B cell (primary cell): ENCODE results near the gene PDZD8. TPM values are rescaled to one million over a fixed set of nuclear protein-coding genes. Genes with fewer than 3 reads are reported as not detected.

Experiments used
- ATAC-seq: fragments of 200-7000 bp; cut with Tn5 transposase; one replicate; pipeline ENCODE4 v1.10.0; 2021; ENCODE audit warnings: low read depth, mild to moderate bottlenecking, moderate number of reproducible peaks, moderate library complexity
- CTCF ChIA-PET: fragments of 350-600 bp; sonication (Branson Sonifier 250); formaldehyde crosslinking; loops from one replicate; lab custom pipeline; 2021; ENCODE audit warnings: antibody characterized with exemption, inconsistent platforms; lab: Charles Lee
- POLR2A ChIA-PET: fragments of 350-600 bp; sonication (Branson Sonifier 250); formaldehyde crosslinking; loops from one replicate; lab custom pipeline; 2021; ENCODE audit warnings: antibody characterized with exemption; lab: Charles Lee
- DNase-seq: peaks from one replicate; pipeline ENCODE4 v3.0.0; 2013
- H2AFZ ChIP-seq: 2 replicates; pipeline ENCODE4 v1.6.1; 2012; ENCODE audit warnings: mild to moderate bottlenecking, low read depth, low read length; ENCODE audit not compliant: insufficient read depth, poor library complexity, severe bottlenecking
- H3K27ac ChIP-seq, 2 donors: 1 replicate in 1 of 2; 2 replicates in 1 of 2; pipeline ENCODE4 v1.5.1; 2012 to 2013; ENCODE audit warnings: low read length in 2 of 2, mild to moderate bottlenecking in 2 of 2, moderate library complexity in 1 of 2
- H3K27me3 ChIP-seq, 4 experiments: fragments of 200-600 bp in 1 of 4; sonication (generic) in 1 of 4; replicated peaks in 1 of 4; 1 replicate in 2 of 4; 2 replicates in 2 of 4; pipeline versions ENCODE4 v1.6.1 to v1.7.0; 2013 to 2016; ENCODE audit warnings: low read length in 3 of 4, mild to moderate bottlenecking in 2 of 4, mixed read lengths in 1 of 4, moderate library complexity in 1 of 4; ENCODE audit not compliant: insufficient read depth in 4 of 4, control insufficient read depth in 3 of 4; ENCODE audit errors: control extremely low read depth in 1 of 4
- H3K36me3 ChIP-seq, 2 experiments: replicated peaks in 1 of 2; 1 replicate in 1 of 2; 2 replicates in 1 of 2; pipeline versions ENCODE4 v1.6.1 to v1.7.1; 2013; ENCODE audit warnings: low read length in 1 of 2; ENCODE audit not compliant: insufficient read depth in 2 of 2, control insufficient read depth in 1 of 2; ENCODE audit errors: control extremely low read depth in 1 of 2, extremely low read depth in 1 of 2
- H3K4me1 ChIP-seq, 2 donors: fragments of 200-600 bp in 1 of 2; sonication (generic) in 1 of 2; 1 replicate in 1 of 2; 2 replicates in 1 of 2; pipeline versions ENCODE4 v1.5.1 to v1.6.1; 2013 to 2017; ENCODE audit warnings: low read length in 2 of 2; ENCODE audit not compliant: control insufficient read depth in 2 of 2, insufficient read depth in 2 of 2
- H3K4me2 ChIP-seq: replicated peaks from 2 replicates; pipeline ENCODE3; 2012; ENCODE audit warnings: mild to moderate bottlenecking, low read depth, low read length; ENCODE audit not compliant: poor library complexity, severe bottlenecking
- H3K4me3 ChIP-seq, 5 experiments: fragments of 200-600 bp in 1 of 5; sonication (generic) in 1 of 5; 1 replicate in 3 of 5; 2 replicates in 2 of 5; pipeline versions ENCODE4 v1.5.1 to v1.7.0; 2011 to 2016; ENCODE audit warnings: low read length in 4 of 5, mild to moderate bottlenecking in 4 of 5, low read depth in 2 of 5, control low read depth in 1 of 5, moderate library complexity in 1 of 5; ENCODE audit not compliant: insufficient read depth in 1 of 5; ENCODE audit errors: control extremely low read depth in 1 of 5, extremely low read depth in 1 of 5
- H3K79me2 ChIP-seq: fragments of 200-600 bp; sonication (generic); one replicate; pipeline ENCODE4 v1.6.0; 2016; ENCODE audit warnings: low read length; ENCODE audit not compliant: control insufficient read depth, insufficient read depth
- H3K9ac ChIP-seq: fragments of 200-600 bp; sonication (generic); 2 replicates; pipeline ENCODE4 v1.6.1; 2017; ENCODE audit warnings: mild to moderate bottlenecking, low read length, moderate library complexity
- H3K9me3 ChIP-seq, 3 donors: one replicate each; pipeline versions ENCODE4 v1.6.1 to v1.7.1; 2013; ENCODE audit warnings: low read length in 2 of 3; ENCODE audit not compliant: control insufficient read depth in 2 of 3, insufficient read depth in 1 of 3; ENCODE audit errors: control extremely low read depth in 1 of 3
- H4K20me1 ChIP-seq: 2 replicates; pipeline ENCODE4 v1.6.0; 2012; ENCODE audit warnings: mild to moderate bottlenecking, low read length; ENCODE audit not compliant: insufficient read depth, control insufficient read depth, poor library complexity, severe bottlenecking
- H3K27ac Mint-ChIP-seq: one replicate; pipeline ENCODE4 v1.8.0; 2021; ENCODE audit warnings: mixed read lengths
- H3K27me3 Mint-ChIP-seq: one replicate; pipeline ENCODE4 v1.8.0; 2021; ENCODE audit warnings: mixed read lengths
- H3K4me1 Mint-ChIP-seq: one replicate; pipeline ENCODE4 v1.8.0; 2021; ENCODE audit warnings: mixed read lengths
- H3K4me3 Mint-ChIP-seq: one replicate; pipeline ENCODE4 v1.8.0; 2021; ENCODE audit warnings: mixed read lengths
- H3K9me3 Mint-ChIP-seq: one replicate; pipeline ENCODE4 v1.8.0; 2022; ENCODE audit warnings: mixed read lengths; ENCODE audit not compliant: insufficient read depth
- CTCF ChIP-seq: fragments of 200-600 bp; IDR thresholded peaks from one replicate; pipeline ENCODE4 v1.8.0; 2022; ENCODE audit warnings: antibody characterized with exemption, mild to moderate bottlenecking
- EZH2 ChIP-seq: IDR thresholded peaks from 2 replicates; pipeline ENCODE4 v1.6.1; 2012; ENCODE audit warnings: borderline replicate concordance, low read depth, mild to moderate bottlenecking, moderate library complexity, low read length; ENCODE audit not compliant: insufficient read depth, poor library complexity, severe bottlenecking
- WGBS: methylation state at CpG from one replicate; pipeline ENCODE4 v1.1.5; 2013; ENCODE audit warnings: missing lambda C conversion rate; ENCODE audit not compliant: insufficient coverage; 5-methylcytosine and 5-hydroxymethylcytosine counted together
- intact Hi-C: fragments of 100-400 bp; cut with micrococcal nuclease; formaldehyde crosslinking; loops from one replicate; pipeline ENCODE4 v1.10.0; 2022
- polyA plus RNA-seq: library from polyadenylated mRNA; depleted of rRNA; stranded (reverse); fragments of >200 nt; gene quantifications from 2 replicates; pipeline ENCODE4 v1.2.3, GENCODE V29; 2012
- total RNA-seq, 2 donors: library from RNA; stranded (reverse); fragments of 120-200 nt in 1 of 2; gene quantifications; 1 replicate in 1 of 2; 2 replicates in 1 of 2; pipeline versions ENCODE4 v1.2.3 to v1.2.4, GENCODE V29; 2013 to 2022

Gene PDZD8
- total and polyA plus RNA-seq, 2 donors (not counting 1 experiment from before 2014, with no cell fraction given): 4.9 to 13.2 TPM

DNA sequence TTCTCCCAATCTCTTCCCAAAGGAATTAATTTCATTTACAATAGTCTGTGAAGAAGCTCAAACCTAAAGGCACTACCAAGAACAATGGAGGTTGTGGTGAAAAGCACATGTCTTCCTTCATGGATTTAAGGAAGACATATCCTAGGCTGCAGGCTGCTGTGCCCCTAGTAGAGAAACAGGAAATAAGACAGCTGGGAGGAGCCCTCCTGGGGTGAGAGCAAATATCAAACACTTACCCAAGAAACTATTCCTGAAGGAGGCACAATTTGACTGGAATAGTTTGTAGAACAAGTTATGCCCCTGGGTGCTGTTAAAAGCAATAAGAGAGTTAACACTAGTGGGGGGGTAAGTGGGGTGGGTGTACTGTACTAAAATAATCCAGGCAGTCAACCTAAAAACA, 30.1 kb downstream of the PDZD8 start:
- H3K9me3 ChIP-seq: no peaks in the 10 kb centered on the region
- no peak overlapping the region for H3K27ac ChIP-seq
- H3K79me2 ChIP-seq: peaks cover 58% of the 10 kb centered on the region
- ATAC-seq (no peak), DNase-seq (no peak)
- no peak overlapping the region for H2AFZ ChIP-seq
- ChIA-PET CTCF (no interaction called here), POLR2A (no interaction called here)
- H3K4me3 ChIP-seq: no peak overlapping the region
- H3K9ac ChIP-seq: no peak overlapping the region
- Mint-ChIP-seq H3K9me3 (no peaks in the 10 kb centered on the region), H3K27me3 (no peaks in the 10 kb centered on the region), H3K27ac (no peak overlapping the region), H3K4me1 (peaks cover 35% of the 10 kb centered on the region), H3K4me3 (no peak overlapping the region)
- H3K4me2 ChIP-seq: no peak overlapping the region
- TF ChIP-seq CTCF (no peak), EZH2 (no peak)
- H3K27me3 ChIP-seq: no peaks in the 10 kb centered on the region
- peaks cover 5 to 7% of the 10 kb centered on the region in 2 donors for H3K4me1 ChIP-seq
- H4K20me1 ChIP-seq: peaks cover 16% of the 10 kb centered on the region
- peaks cover 0 to 1% of the 10 kb centered on the region in 2 experiments for H3K36me3 ChIP-seq
- intact Hi-C loops: no loop called here

DNA sequence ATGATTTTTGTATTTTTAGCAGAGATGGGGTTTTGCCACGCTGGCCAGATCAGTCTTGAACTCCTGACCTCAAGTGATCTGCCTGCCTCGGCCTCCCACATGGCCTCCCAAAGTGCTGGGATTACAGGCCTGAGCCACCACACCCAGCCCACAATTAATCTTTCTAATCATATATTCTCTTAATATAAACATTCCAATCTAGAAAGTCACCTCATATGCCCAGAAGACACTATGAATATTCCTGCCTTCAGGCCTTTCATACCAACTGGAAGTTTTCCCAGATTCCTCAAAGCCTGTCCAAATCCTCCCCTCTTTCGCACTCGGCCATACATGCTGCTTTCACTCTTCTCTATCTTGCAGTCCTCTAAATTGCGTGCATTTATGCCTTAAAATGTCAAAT, 32.6 kb downstream of the PDZD8 start:
- no peaks in the 10 kb centered on the region for H3K27me3 Mint-ChIP-seq

More for the DNA sequence above, 32.6 kb downstream of the PDZD8 start:
- ChIA-PET CTCF (no interaction called here), POLR2A (no interaction called here)
- H2AFZ ChIP-seq: no peak overlapping the region
- peaks cover 5 to 7% of the 10 kb centered on the region in 2 donors for H3K4me1 ChIP-seq
- 98% methylated on average over 4 of the region's 5 CpGs for WGBS
- DNase-seq (no peak), ATAC-seq (no peak)
- TF ChIP-seq CTCF (no peak), EZH2 (no peak)
- intact Hi-C loops: no loop called here
- H3K9ac ChIP-seq: no peak overlapping the region
- peaks cover 33% of the 10 kb centered on the region for H3K79me2 ChIP-seq
- no peak overlapping the region for H3K27ac ChIP-seq
- peaks cover 0 to 4% of the 10 kb centered on the region in 2 experiments for H3K36me3 ChIP-seq
- peaks cover 11% of the 10 kb centered on the region for H4K20me1 ChIP-seq
- Mint-ChIP-seq H3K27ac (no peak overlapping the region), H3K4me1 (peaks cover 27% of the 10 kb centered on the region), H3K4me3 (no peak overlapping the region), H3K9me3 (no peaks in the 10 kb centered on the region)
- no peak overlapping the region for H3K4me2 ChIP-seq
- no peaks in the 10 kb centered on the region for H3K9me3 ChIP-seq
- H3K27me3 ChIP-seq: no peaks in the 10 kb centered on the region
- H3K4me3 ChIP-seq: no peak overlapping the region
